Prostate gland (tissue), 2 donors: Measurements from ENCODE around the gene HBS1L.

Experiments
- POLR2A ChIP-seq: fragments of 450-650 bp; IDR thresholded peaks from one replicate; pipeline ENCODE4 v1.6.1; 2016; ENCODE audit warnings: antibody characterized with exemption, mild to moderate bottlenecking
- POLR2AphosphoS5 ChIP-seq: sonication (generic); formaldehyde crosslinking; IDR thresholded peaks from one replicate; pipeline ENCODE4 v1.6.1; 2017; ENCODE audit warnings: antibody characterized with exemption
- TF ChIP-seq, protein P1 (sequence below), 4 experiments: fragments of 200-600 bp in 2 of 4; fragments of 450-650 bp in 2 of 4; sonication (generic) in 2 of 4; IDR thresholded peaks; 1 replicate in 3 of 4; 2 replicates in 1 of 4; pipeline ENCODE4 v1.5.1; 2016 to 2019; ENCODE audit warnings: antibody characterized with exemption in 4 of 4, mild to moderate bottlenecking in 2 of 4, moderate library complexity in 2 of 4

- TF ChIP-seq POLR2A (no peak), POLR2AphosphoS5 (no peak)
- TF ChIP-seq, protein P1, sequence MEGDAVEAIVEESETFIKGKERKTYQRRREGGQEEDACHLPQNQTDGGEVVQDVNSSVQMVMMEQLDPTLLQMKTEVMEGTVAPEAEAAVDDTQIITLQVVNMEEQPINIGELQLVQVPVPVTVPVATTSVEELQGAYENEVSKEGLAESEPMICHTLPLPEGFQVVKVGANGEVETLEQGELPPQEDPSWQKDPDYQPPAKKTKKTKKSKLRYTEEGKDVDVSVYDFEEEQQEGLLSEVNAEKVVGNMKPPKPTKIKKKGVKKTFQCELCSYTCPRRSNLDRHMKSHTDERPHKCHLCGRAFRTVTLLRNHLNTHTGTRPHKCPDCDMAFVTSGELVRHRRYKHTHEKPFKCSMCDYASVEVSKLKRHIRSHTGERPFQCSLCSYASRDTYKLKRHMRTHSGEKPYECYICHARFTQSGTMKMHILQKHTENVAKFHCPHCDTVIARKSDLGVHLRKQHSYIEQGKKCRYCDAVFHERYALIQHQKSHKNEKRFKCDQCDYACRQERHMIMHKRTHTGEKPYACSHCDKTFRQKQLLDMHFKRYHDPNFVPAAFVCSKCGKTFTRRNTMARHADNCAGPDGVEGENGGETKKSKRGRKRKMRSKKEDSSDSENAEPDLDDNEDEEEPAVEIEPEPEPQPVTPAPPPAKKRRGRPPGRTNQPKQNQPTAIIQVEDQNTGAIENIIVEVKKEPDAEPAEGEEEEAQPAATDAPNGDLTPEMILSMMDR (IDR thresholded peaks at IDR 0.05): no peak
Observed at GRCh38 chr6:134961366-134961765, 93.3 kb downstream of the HBS1L start.
